ENCODE data around the gene VPS37C. TPM values are rescaled to one million over a fixed set of nuclear protein-coding genes. Genes with fewer than 3 reads are reported as not detected.

The VPS37C gene
- total and polyA plus RNA-seq, 2 of the 13 experiments (the other 11 are each of a cell fraction or from before 2014, with no cell fraction given): 7.5 to 8.8 TPM

- in situ Hi-C loops (cut with HindIII; ENCODE audit: extremely low pct_ligation_motif_present, low pct_unique_long_range_greater_than_20kb): no loop called here
- intact Hi-C loops (cut with micrococcal nuclease; ENCODE audit: unreplicated experiment): no loop called here
- H3K4me1 ChIP-seq (ENCODE audit: insufficient read depth, low read length): no peaks in the 10 kb centered on the region
- no peaks in the 10 kb centered on the region for H3K79me2 ChIP-seq (ENCODE audit: insufficient read depth, low read length)
- TF ChIP-seq MAZ (IDR thresholded peaks at IDR 0.05; ENCODE audit: borderline replicate concordance, low read depth, low read length) (no peak), MAZ (CRISPR knock-in tag; IDR thresholded peaks at IDR 0.05; ENCODE audit: low read depth) (no peak), MEIS1 (CRISPR knock-in tag; IDR thresholded peaks at IDR 0.05; ENCODE audit: borderline replicate concordance) (no peak)
- no peaks in the 10 kb centered on the region; the same call in 1 of the 2 replicates for H3K9me3 ChIP-seq (ENCODE audit: low read length)
- no peak overlapping the region for H3K4me2 ChIP-seq (ENCODE audit: low read depth, low read length)
- ChIA-PET CTCF (ENCODE audit: low intra/inter-chr PET ratio, low total read pairs) (no interaction called here), POLR2A (no interaction called here)
- no peak for ATAC-seq
- H3K27me3 ChIP-seq (ENCODE audit: control insufficient read depth in 1 of 2, insufficient read depth in 2 of 2, low read length in 2 of 2): peaks cover 0 to 43% of the 10 kb centered on the region in 2 experiments; a peak in 4 of 5 replicates
- no peaks in the 10 kb centered on the region for H3K36me3 ChIP-seq (replicated peaks in 1 of 2; ENCODE audit: control insufficient read depth in 1 of 2, insufficient read depth in 2 of 2, low read length in 2 of 2)
- FAIRE-seq: no peak
- BruUV-seq (replicated peaks): no TSS peak
- no peak overlapping the region for H3K9ac ChIP-seq (ENCODE audit: insufficient read depth, low read depth, low read length)
- no CpG with 5 or more reads among the region's 7 CpGs for WGBS (ENCODE audit: low lambda C conversion rate)
- no peak overlapping the region for H3K27ac ChIP-seq (ENCODE audit: extremely low read length, insufficient read depth, low read length)
- H2AFZ ChIP-seq (ENCODE audit: low read length): no peak overlapping the region
- DNase-seq (ENCODE audit: low spot score): no peak
- no peak overlapping the region for H3K4me3 ChIP-seq (replicated peaks in 1 of 3; ENCODE audit: insufficient read depth in 1 of 3, low read depth in 2 of 3, low read length in 3 of 3)
- H4K20me1 ChIP-seq (ENCODE audit: insufficient read depth, low read length): no peaks in the 10 kb centered on the region
These were observed 56.3 kb downstream of the VPS37C start for GRCh38 chr11:61104963-61105362.

DNA sequence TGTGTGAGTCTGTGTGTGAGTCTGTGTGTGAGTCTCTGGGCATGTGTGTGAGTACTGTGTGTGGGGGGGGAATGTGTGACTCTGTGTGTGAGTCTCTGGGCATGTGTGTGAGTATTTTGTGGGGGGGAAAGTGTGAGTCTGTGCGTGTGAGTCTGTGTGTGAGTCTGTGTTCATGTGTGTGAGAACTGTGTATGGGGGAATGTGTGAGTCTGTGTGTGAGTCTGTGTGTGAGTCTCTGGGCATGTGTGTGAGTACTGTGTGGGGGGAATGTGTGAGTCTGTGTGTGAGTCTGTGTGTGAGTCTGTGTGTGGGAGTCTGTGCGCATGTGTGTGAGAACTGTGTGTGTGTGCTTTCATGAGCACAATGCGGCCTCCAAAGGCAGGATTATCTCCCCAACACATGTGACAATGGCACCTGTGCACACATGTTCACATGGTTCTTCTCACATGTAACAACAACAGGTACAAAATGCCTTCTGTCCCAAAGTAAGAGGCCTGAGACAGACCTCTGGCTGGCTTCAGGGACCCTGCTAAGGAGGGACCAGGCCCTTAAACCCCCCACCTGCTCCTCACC is 57.3 kb downstream of the VPS37C start:
- no peaks in the 10 kb centered on the region for H3K4me1 ChIP-seq (ENCODE audit: insufficient read depth, low read length)
- H3K9ac ChIP-seq (ENCODE audit: insufficient read depth, low read depth, low read length): no peak overlapping the region
- no peak overlapping the region for H3K4me2 ChIP-seq (ENCODE audit: low read depth, low read length)
- H3K9me3 ChIP-seq (ENCODE audit: low read length): peaks cover 8% of the 10 kb centered on the region; the same call in 1 of the 2 replicates
- TF ChIP-seq, protein P1, sequence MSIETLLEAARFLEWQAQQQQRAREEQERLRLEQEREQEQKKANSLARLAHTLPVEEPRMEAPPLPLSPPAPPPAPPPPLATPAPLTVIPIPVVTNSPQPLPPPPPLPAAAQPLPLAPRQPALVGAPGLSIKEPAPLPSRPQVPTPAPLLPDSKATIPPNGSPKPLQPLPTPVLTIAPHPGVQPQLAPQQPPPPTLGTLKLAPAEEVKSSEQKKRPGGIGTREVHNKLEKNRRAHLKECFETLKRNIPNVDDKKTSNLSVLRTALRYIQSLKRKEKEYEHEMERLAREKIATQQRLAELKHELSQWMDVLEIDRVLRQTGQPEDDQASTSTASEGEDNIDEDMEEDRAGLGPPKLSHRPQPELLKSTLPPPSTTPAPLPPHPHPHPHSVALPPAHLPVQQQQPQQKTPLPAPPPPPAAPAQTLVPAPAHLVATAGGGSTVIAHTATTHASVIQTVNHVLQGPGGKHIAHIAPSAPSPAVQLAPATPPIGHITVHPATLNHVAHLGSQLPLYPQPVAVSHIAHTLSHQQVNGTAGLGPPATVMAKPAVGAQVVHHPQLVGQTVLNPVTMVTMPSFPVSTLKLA (IDR thresholded peaks at IDR 0.05): peak; percentile 84
- TF ChIP-seq NRL (CRISPR knock-in tag; IDR thresholded peaks at IDR 0.05; ENCODE audit: borderline replicate concordance) (no peak), AHR (CRISPR knock-in tag; IDR thresholded peaks at IDR 0.05) (no peak)
- TF ChIP-seq, protein P2, sequence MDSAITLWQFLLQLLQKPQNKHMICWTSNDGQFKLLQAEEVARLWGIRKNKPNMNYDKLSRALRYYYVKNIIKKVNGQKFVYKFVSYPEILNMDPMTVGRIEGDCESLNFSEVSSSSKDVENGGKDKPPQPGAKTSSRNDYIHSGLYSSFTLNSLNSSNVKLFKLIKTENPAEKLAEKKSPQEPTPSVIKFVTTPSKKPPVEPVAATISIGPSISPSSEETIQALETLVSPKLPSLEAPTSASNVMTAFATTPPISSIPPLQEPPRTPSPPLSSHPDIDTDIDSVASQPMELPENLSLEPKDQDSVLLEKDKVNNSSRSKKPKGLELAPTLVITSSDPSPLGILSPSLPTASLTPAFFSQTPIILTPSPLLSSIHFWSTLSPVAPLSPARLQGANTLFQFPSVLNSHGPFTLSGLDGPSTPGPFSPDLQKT (CRISPR knock-in tag; IDR thresholded peaks at IDR 0.05; ENCODE audit: borderline replicate concordance): no peak
- intact Hi-C loops (cut with micrococcal nuclease; ENCODE audit: unreplicated experiment): no loop called here
- in situ Hi-C loops (cut with HindIII; ENCODE audit: extremely low pct_ligation_motif_present, low pct_unique_long_range_greater_than_20kb): no loop called here
- peaks cover 0 to 32% of the 10 kb centered on the region in 2 experiments; a peak in 3 of 5 replicates for H3K27me3 ChIP-seq (ENCODE audit: control insufficient read depth in 1 of 2, insufficient read depth in 2 of 2, low read length in 2 of 2)
- no peak overlapping the region for H3K27ac ChIP-seq (ENCODE audit: extremely low read length, insufficient read depth, low read length)
- FAIRE-seq: no peak
- 50% methylated on average over 3 of the region's 3 CpGs for WGBS (ENCODE audit: low lambda C conversion rate)
- H2AFZ ChIP-seq (ENCODE audit: low read length): no peak overlapping the region
- no peak overlapping the region for H3K4me3 ChIP-seq (replicated peaks in 1 of 3; ENCODE audit: insufficient read depth in 1 of 3, low read depth in 2 of 3, low read length in 3 of 3)
- no peak for DNase-seq (ENCODE audit: low spot score)
- no peaks in the 10 kb centered on the region for H3K36me3 ChIP-seq (replicated peaks in 1 of 2; ENCODE audit: control insufficient read depth in 1 of 2, insufficient read depth in 2 of 2, low read length in 2 of 2)
- no peak for ATAC-seq
- no peaks in the 10 kb centered on the region for H4K20me1 ChIP-seq (ENCODE audit: insufficient read depth, low read length)
- no TSS peak for BruUV-seq (replicated peaks)
- no peaks in the 10 kb centered on the region for H3K79me2 ChIP-seq (ENCODE audit: insufficient read depth, low read length)
- CTCF ChIA-PET (ENCODE audit: low intra/inter-chr PET ratio, low total read pairs): no interaction called here
- POLR2A ChIA-PET: no interaction called here

Measured in HepG2 (cell line).